HCT116 (cell line): ENCODE results near the gene CDH4. TPM values are rescaled to one million over a fixed set of nuclear protein-coding genes. Genes with fewer than 3 reads are reported as not detected.

Experiments
- ATAC-seq: fragments of 200-7000 bp; cut with Tn5 transposase; 2 replicates; pipeline ENCODE4 v1.9.1; 2020; ENCODE audit warnings: mild to moderate bottlenecking, moderate library complexity
- BruUV-seq: library from RNA; stranded (reverse); fragments of 400-500 nt; replicated peaks from 2 replicates; lab custom pipeline; 2021; lab: Mats Ljungman, UMichigan
- CTCF ChIA-PET: fragments of 300-600 bp; sonication (Branson Sonifier 250); formaldehyde crosslinking; loops from one replicate; lab custom pipeline; 2021; ENCODE audit warnings: antibody characterized with exemption; lab: Charles Lee
- POLR2A ChIA-PET: fragments of 300-600, 350-600 bp; sonication (Branson Sonifier 250); formaldehyde crosslinking; loops from one replicate; lab custom pipeline; 2021; ENCODE audit warnings: antibody characterized with exemption; lab: Charles Lee
- RAD21 ChIA-PET, 2 experiments: fragments of 300-600 bp; sonication (Branson Sonifier 250); formaldehyde crosslinking; loops; one replicate each; lab custom pipeline; 2023; ENCODE audit warnings: low total read pairs in 2 of 2; ENCODE audit not compliant: uncharacterized antibody in 2 of 2, unreplicated experiment in 2 of 2, low non-redundant PET in 1 of 2; lab: Charles Lee
- DNase-seq: peaks from one replicate; pipeline ENCODE4 v3.0.0-alpha.2; 2010; ENCODE audit warnings: low read depth, low spot score
- H2AFZ ChIP-seq: fragments of 200-600 bp; shearing (Covaris generic), sonication (generic); 2 replicates; pipeline ENCODE4 v1.6.1; 2017; ENCODE audit warnings: low read depth, mixed run types, mixed read lengths, antibody characterized with exemption, low read length; ENCODE audit not compliant: poor library complexity, severe bottlenecking
- H3K27ac ChIP-seq: 2 replicates; pipeline ENCODE4 v1.5.1; 2012; ENCODE audit warnings: low read depth, low read length
- H3K27me3 ChIP-seq: fragments of 200-600 bp; sonication (generic); 2 replicates; pipeline ENCODE4 v1.6.1; 2016; ENCODE audit warnings: mixed run types, low read length, mixed read lengths; ENCODE audit not compliant: insufficient read depth
- H3K36me3 ChIP-seq, 2 experiments: fragments of 200-500 bp in 1 of 2; fragments of 200-600 bp in 1 of 2; sonication (Bioruptor generic) in 1 of 2; sonication (generic) in 1 of 2; 2 replicates each; pipeline versions ENCODE4 v1.5.1 to v1.6.1; 2014 to 2016; ENCODE audit warnings: low read length in 2 of 2, inconsistent platforms in 1 of 2, mixed read lengths in 1 of 2, mixed run types in 1 of 2; ENCODE audit not compliant: insufficient read depth in 2 of 2, control insufficient read depth in 1 of 2
- H3K4me1 ChIP-seq, 2 experiments: fragments of 200-600 bp in 1 of 2; sonication (generic) in 1 of 2; 2 replicates each; pipeline versions ENCODE4 v1.5.1 to v1.6.1; 2012 to 2017; ENCODE audit warnings: low read length in 2 of 2, inconsistent platforms in 1 of 2, mild to moderate bottlenecking in 1 of 2, mixed read lengths in 1 of 2, mixed run types in 1 of 2, moderate library complexity in 1 of 2; ENCODE audit not compliant: insufficient read depth in 2 of 2, control insufficient read depth in 1 of 2
- H3K4me2 ChIP-seq: fragments of 200-600 bp; sonication (generic); 2 replicates; pipeline ENCODE4 v1.6.1; 2017; ENCODE audit warnings: mixed run types, low read length, mixed read lengths
- H3K4me3 ChIP-seq, 2 experiments: fragments of 200-600 bp in 1 of 2; sonication (generic) in 1 of 2; replicated peaks in 1 of 2; 2 replicates each; pipeline ENCODE4 v1.5.1; 2011 to 2016; ENCODE audit warnings: low read length in 2 of 2, control low read depth in 1 of 2, low read depth in 1 of 2, mild to moderate bottlenecking in 1 of 2, mixed read lengths in 1 of 2, mixed run types in 1 of 2
- H3K79me2 ChIP-seq: fragments of 200-600 bp; sonication (generic); 2 replicates; pipeline ENCODE4 v1.6.1; 2017; ENCODE audit warnings: mild to moderate bottlenecking, mixed run types, low read length, moderate library complexity, mixed read lengths; ENCODE audit not compliant: insufficient read depth
- H3K9ac ChIP-seq: fragments of 200-600 bp; sonication (generic); 2 replicates; pipeline ENCODE4 v1.6.1; 2016; ENCODE audit warnings: low read length, mixed read lengths
- H3K9me2 ChIP-seq: fragments of 200-600 bp; sonication (generic), shearing (Covaris generic); 2 replicates; pipeline ENCODE4 v1.6.1; 2017; ENCODE audit warnings: mixed run types, mild to moderate bottlenecking, moderate library complexity; ENCODE audit not compliant: insufficient read depth
- H3K9me3 ChIP-seq, 2 experiments: fragments of 200-500 bp in 1 of 2; fragments of 200-600 bp in 1 of 2; sonication (Bioruptor generic) in 1 of 2; sonication (generic) in 1 of 2; 2 replicates each; pipeline ENCODE4 v1.6.1; 2014 to 2017; ENCODE audit warnings: low read length in 2 of 2, mixed read lengths in 2 of 2, inconsistent platforms in 1 of 2, low read depth in 1 of 2, mild to moderate bottlenecking in 1 of 2, mixed run types in 1 of 2, moderate library complexity in 1 of 2; ENCODE audit not compliant: control insufficient read depth in 1 of 2, insufficient read depth in 1 of 2
- H4K20me1 ChIP-seq: fragments of 200-600 bp; sonication (generic), shearing (Covaris generic); 2 replicates; pipeline ENCODE4 v1.6.1; 2017; ENCODE audit warnings: mixed run types, mild to moderate bottlenecking, moderate library complexity; ENCODE audit not compliant: insufficient read depth
- CBX3 ChIP-seq: IDR thresholded peaks from 2 replicates; pipeline ENCODE4 v1.6.1; 2012; ENCODE audit warnings: low read depth
- CEBPB ChIP-seq: IDR thresholded peaks from 2 replicates; pipeline ENCODE4 v1.6.1; 2012; ENCODE audit warnings: low read depth
- EGR1 ChIP-seq: IDR thresholded peaks from 2 replicates; pipeline ENCODE4 v1.6.1; 2012; ENCODE audit warnings: low read depth
- ELF1 ChIP-seq: IDR thresholded peaks from 2 replicates; pipeline ENCODE4 v1.6.1; 2012; ENCODE audit warnings: low read depth, borderline replicate concordance
- EZH2 ChIP-seq: fragments of 200-600 bp; sonication (generic); IDR thresholded peaks from 2 replicates; pipeline ENCODE4 v1.6.1; 2017; ENCODE audit warnings: antibody characterized with exemption, mixed run types
- EZH2phosphoT487 ChIP-seq: fragments of 200-600 bp; IDR thresholded peaks from 2 replicates; pipeline ENCODE4 v1.6.1; 2018; ENCODE audit warnings: antibody characterized with exemption, borderline replicate concordance
- FOSL1 ChIP-seq: IDR thresholded peaks from 2 replicates; pipeline ENCODE4 v1.6.1; 2012; ENCODE audit warnings: low read depth
- JUND ChIP-seq: IDR thresholded peaks from 2 replicates; pipeline ENCODE4 v1.6.1; 2012
- POLR2A ChIP-seq: IDR thresholded peaks from 2 replicates; pipeline ENCODE4 v1.7.0; 2011; ENCODE audit warnings: borderline replicate concordance; ENCODE audit not compliant: insufficient read depth, insufficient read length; ENCODE audit errors: extremely low read depth
- POLR2AphosphoS5 ChIP-seq: IDR thresholded peaks from 2 replicates; pipeline ENCODE4 v1.6.1; 2011; ENCODE audit warnings: mild to moderate bottlenecking, low read depth, low read length, moderate library complexity
- RAD21 ChIP-seq: IDR thresholded peaks from 2 replicates; pipeline ENCODE4 v1.6.1; 2012; ENCODE audit warnings: low read depth, mild to moderate bottlenecking
- SIN3A ChIP-seq: IDR thresholded peaks from 2 replicates; pipeline ENCODE4 v1.6.1; 2012; ENCODE audit warnings: low read depth
- SP1 ChIP-seq: IDR thresholded peaks from 2 replicates; pipeline ENCODE4 v1.6.1; 2012; ENCODE audit warnings: low read depth
- SRF ChIP-seq: IDR thresholded peaks from 2 replicates; pipeline ENCODE4 v1.6.1; 2012; ENCODE audit warnings: low read depth
- TCF7L2 ChIP-seq: IDR thresholded peaks from 2 replicates; pipeline ENCODE4 v1.7.0; 2011; ENCODE audit warnings: borderline replicate concordance, inconsistent platforms; ENCODE audit not compliant: insufficient read depth, insufficient read length; ENCODE audit errors: extremely low read depth
- YY1 ChIP-seq: IDR thresholded peaks from 2 replicates; pipeline ENCODE4 v1.6.1; 2011; ENCODE audit warnings: low read length, low read depth, moderate library complexity, mild to moderate bottlenecking; ENCODE audit not compliant: insufficient replicate concordance; ENCODE audit errors: extremely low read depth
- ZFX ChIP-seq: fragments of 450-650 bp; IDR thresholded peaks from 2 replicates; pipeline ENCODE4 v1.6.1; 2017
- ZNF274 ChIP-seq: fragments of 200-500 bp; sonication (Bioruptor generic); IDR thresholded peaks from 2 replicates; pipeline ENCODE4 v1.6.1; 2014; ENCODE audit warnings: mild to moderate bottlenecking, low read depth, low read length, inconsistent platforms
- intact Hi-C: fragments of 100-400 bp; cut with micrococcal nuclease; formaldehyde crosslinking; loops from 2 replicates; pipeline ENCODE4 v1.10.0; 2022
- total RNA-seq: library from RNA; stranded (reverse); gene quantifications from one replicate; pipeline ENCODE4 v1.2.1, GENCODE V29; 2021; ENCODE audit not compliant: unreplicated experiment
- TF ChIP-seq, protein P1 (sequence below): IDR thresholded peaks from 2 replicates; pipeline ENCODE4 v1.6.1; 2011; ENCODE audit warnings: mild to moderate bottlenecking, low read length, moderate library complexity; ENCODE audit not compliant: insufficient replicate concordance; ENCODE audit errors: extremely low read depth
- TF ChIP-seq, protein P2 (sequence below): IDR thresholded peaks from 2 replicates; pipeline ENCODE4 v1.6.1; 2012
- TF ChIP-seq, protein P3 (sequence below): IDR thresholded peaks from 2 replicates; pipeline ENCODE4 v1.6.1; 2012; ENCODE audit warnings: low read depth
- TF ChIP-seq, protein P4 (sequence below): IDR thresholded peaks from 2 replicates; pipeline ENCODE4 v1.6.1; 2012

Gene CDH4
- total RNA-seq, 1 experiment from 2014 or later = not detected

DNA sequence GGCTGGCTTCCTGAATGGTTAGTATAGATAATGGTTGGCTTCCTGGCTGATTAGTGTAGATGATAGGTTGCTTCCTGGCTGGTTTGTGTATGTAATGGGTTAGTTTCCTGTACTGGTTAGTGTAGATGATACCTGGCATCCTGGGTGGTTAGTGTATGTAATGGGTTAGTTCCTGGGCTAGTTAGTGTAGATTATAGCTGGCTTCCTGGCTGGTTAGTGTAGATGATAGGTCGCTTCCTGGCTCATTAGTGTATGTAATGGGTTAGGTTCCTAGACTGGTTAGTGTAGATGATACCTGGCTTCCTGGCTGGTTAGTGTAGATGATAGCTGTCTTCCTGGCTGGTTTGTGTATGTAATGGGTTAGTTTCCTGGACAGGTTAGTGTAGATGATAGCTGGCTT is 613.3 kb downstream of the CDH4 start (continued):
- TF ChIP-seq, protein P1, sequence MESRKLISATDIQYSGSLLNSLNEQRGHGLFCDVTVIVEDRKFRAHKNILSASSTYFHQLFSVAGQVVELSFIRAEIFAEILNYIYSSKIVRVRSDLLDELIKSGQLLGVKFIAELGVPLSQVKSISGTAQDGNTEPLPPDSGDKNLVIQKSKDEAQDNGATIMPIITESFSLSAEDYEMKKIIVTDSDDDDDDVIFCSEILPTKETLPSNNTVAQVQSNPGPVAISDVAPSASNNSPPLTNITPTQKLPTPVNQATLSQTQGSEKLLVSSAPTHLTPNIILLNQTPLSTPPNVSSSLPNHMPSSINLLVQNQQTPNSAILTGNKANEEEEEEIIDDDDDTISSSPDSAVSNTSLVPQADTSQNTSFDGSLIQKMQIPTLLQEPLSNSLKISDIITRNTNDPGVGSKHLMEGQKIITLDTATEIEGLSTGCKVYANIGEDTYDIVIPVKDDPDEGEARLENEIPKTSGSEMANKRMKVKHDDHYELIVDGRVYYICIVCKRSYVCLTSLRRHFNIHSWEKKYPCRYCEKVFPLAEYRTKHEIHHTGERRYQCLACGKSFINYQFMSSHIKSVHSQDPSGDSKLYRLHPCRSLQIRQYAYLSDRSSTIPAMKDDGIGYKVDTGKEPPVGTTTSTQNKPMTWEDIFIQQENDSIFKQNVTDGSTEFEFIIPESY = no peak
- TF ChIP-seq POLR2AphosphoS5 (no peak), FOSL1 (no peak), ZNF274 (no peak), CBX3 (no peak), YY1 (no peak)

DNA sequence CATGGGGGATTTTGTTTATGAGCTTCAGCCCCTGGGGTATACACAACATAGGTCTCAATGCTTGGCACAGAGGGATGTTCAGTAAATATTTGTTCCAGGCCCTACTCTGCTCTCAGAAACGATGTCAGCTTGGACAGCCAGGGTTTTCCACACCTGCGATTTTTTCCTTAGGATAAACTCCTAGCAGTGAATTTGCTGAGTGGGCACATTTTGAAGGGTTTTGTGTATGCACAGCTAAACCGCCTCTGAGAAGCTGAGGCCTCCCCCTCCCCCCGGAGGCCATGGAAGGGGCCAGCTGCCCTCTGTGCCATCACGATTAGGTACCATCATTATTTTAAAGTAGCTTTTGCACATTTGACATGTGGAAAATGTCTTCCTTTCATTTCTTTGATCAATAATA is 614.1 kb downstream of the CDH4 start:
- TF ChIP-seq SIN3A (no peak), TCF7L2 (no peak), SRF (no peak), RAD21 (no peak), CEBPB (no peak), EZH2 (no peak), ZNF274 (no peak), JUND (no peak), ZFX (no peak), CBX3 (no peak), YY1 (no peak), EZH2phosphoT487 (no peak), FOSL1 (no peak), SP1 (no peak), ELF1 (no peak), POLR2A (no peak), EGR1 (no peak)
- TF ChIP-seq, protein P2, sequence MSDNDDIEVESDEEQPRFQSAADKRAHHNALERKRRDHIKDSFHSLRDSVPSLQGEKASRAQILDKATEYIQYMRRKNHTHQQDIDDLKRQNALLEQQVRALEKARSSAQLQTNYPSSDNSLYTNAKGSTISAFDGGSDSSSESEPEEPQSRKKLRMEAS = no peak
- TF ChIP-seq, protein P3, sequence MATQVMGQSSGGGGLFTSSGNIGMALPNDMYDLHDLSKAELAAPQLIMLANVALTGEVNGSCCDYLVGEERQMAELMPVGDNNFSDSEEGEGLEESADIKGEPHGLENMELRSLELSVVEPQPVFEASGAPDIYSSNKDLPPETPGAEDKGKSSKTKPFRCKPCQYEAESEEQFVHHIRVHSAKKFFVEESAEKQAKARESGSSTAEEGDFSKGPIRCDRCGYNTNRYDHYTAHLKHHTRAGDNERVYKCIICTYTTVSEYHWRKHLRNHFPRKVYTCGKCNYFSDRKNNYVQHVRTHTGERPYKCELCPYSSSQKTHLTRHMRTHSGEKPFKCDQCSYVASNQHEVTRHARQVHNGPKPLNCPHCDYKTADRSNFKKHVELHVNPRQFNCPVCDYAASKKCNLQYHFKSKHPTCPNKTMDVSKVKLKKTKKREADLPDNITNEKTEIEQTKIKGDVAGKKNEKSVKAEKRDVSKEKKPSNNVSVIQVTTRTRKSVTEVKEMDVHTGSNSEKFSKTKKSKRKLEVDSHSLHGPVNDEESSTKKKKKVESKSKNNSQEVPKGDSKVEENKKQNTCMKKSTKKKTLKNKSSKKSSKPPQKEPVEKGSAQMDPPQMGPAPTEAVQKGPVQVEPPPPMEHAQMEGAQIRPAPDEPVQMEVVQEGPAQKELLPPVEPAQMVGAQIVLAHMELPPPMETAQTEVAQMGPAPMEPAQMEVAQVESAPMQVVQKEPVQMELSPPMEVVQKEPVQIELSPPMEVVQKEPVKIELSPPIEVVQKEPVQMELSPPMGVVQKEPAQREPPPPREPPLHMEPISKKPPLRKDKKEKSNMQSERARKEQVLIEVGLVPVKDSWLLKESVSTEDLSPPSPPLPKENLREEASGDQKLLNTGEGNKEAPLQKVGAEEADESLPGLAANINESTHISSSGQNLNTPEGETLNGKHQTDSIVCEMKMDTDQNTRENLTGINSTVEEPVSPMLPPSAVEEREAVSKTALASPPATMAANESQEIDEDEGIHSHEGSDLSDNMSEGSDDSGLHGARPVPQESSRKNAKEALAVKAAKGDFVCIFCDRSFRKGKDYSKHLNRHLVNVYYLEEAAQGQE = no peak
- TF ChIP-seq, protein P4, sequence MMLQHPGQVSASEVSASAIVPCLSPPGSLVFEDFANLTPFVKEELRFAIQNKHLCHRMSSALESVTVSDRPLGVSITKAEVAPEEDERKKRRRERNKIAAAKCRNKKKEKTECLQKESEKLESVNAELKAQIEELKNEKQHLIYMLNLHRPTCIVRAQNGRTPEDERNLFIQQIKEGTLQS = no peak
- no peak overlapping the region for H3K27ac ChIP-seq
- H2AFZ ChIP-seq = no peak overlapping the region
- ChIA-PET POLR2A (no interaction called here), RAD21 (no interaction called here), CTCF (no interaction called here)
- BruUV-seq = no TSS peak
- no peaks in the 10 kb centered on the region for H3K36me3 ChIP-seq
- H3K4me2 ChIP-seq = no peak overlapping the region
- H3K4me1 ChIP-seq = no peaks in the 10 kb centered on the region
- no peak overlapping the region for H3K4me3 ChIP-seq
- H3K27me3 ChIP-seq = peaks cover 12% of the 10 kb centered on the region
- ATAC-seq (no peak), DNase-seq (no peak)
- no peaks in the 10 kb centered on the region for H3K79me2 ChIP-seq
- H3K9ac ChIP-seq = no peak overlapping the region
- no peaks in the 10 kb centered on the region for H3K9me3 ChIP-seq
- no peaks in the 10 kb centered on the region for H3K9me2 ChIP-seq
- intact Hi-C loops = no loop called here
- H4K20me1 ChIP-seq = no peaks in the 10 kb centered on the region
